Progenitor cell of endocrine pancreas (in vitro differentiated cells): ENCODE data around the gene MOV10L1. TPM values are rescaled to one million over a fixed set of nuclear protein-coding genes. Genes with fewer than 3 reads are reported as not detected.

Source experiments
- DNase-seq: peaks from one replicate; pipeline ENCODE4 v3.0.0; 2021; ENCODE audit warnings: low spot score; ENCODE audit not compliant: unreplicated experiment
- H3K27ac Mint-ChIP-seq: 2 replicates; pipeline ENCODE4 v1.8.0; 2021; ENCODE audit warnings: mild to moderate bottlenecking, moderate library complexity, mixed read lengths
- H3K27me3 Mint-ChIP-seq: 2 replicates; pipeline ENCODE4 v1.8.0; 2021; ENCODE audit warnings: mixed read lengths
- H3K36me3 Mint-ChIP-seq: 2 replicates; pipeline ENCODE4 v1.8.0; 2022; ENCODE audit warnings: mixed read lengths; ENCODE audit not compliant: insufficient read depth
- H3K4me1 Mint-ChIP-seq: 2 replicates; pipeline ENCODE4 v1.8.0; 2021; ENCODE audit warnings: low read depth, mixed read lengths
- H3K4me3 Mint-ChIP-seq: 2 replicates; pipeline ENCODE4 v1.8.0; 2021; ENCODE audit warnings: low read depth, mild to moderate bottlenecking, moderate library complexity, mixed read lengths
- H3K9me3 Mint-ChIP-seq: 2 replicates; pipeline ENCODE4 v1.8.0; 2021; ENCODE audit warnings: low read depth, mixed read lengths
- CTCF ChIP-seq: fragments of 200-600 bp; sonication (generic); IDR thresholded peaks from one replicate; pipeline ENCODE4 v1.5.0; 2021; ENCODE audit warnings: antibody characterized with exemption, mild to moderate bottlenecking; ENCODE audit not compliant: unreplicated experiment
- total RNA-seq: library from RNA; stranded (reverse); gene quantifications from 2 replicates; pipeline ENCODE4 v1.2.1, GENCODE V29; 2021

The MOV10L1 gene
- total RNA-seq, 1 donor from 2014 or later, result 0.22 TPM

- no peaks in the 10 kb centered on the region for H3K4me1 Mint-ChIP-seq
Measured at GRCh38 chr22:50105208-50106100, 15.6 kb downstream of the MOV10L1 start.

DNA sequence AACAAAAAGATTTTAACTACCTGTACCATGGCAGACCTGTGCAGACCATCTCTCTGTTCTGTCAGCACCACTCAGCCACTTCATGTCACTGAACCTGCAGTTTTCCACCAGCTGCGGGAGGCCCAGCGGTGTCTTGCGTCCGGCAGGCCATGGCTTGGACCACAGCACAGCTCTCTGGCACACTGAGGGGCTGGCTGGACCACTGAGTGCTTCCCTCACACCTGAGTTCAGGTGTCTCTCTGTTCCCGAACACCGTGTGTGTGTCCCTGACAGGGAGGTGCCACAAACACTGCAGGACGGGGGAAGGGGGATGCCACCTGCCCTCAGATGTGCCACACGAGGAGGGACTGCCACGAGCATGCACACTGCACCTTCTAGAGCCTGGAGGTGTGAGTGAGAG lies 17.7 kb downstream of the MOV10L1 start:
- Mint-ChIP-seq H3K27ac (no peak overlapping the region), H3K27me3 (peaks cover 5% of the 10 kb centered on the region), H3K9me3 (no peaks in the 10 kb centered on the region), H3K36me3 (no peaks in the 10 kb centered on the region), H3K4me3 (no peak overlapping the region), H3K4me1 (no peaks in the 10 kb centered on the region)
- no peak for TF ChIP-seq CTCF
- no peak for DNase-seq

More at GRCh38 chr22:50105208-50106100, 15.6 kb downstream of the MOV10L1 start:
- Mint-ChIP-seq H3K9me3 (no peaks in the 10 kb centered on the region), H3K36me3 (no peaks in the 10 kb centered on the region), H3K27ac (no peak overlapping the region), H3K27me3 (peaks cover 6% of the 10 kb centered on the region), H3K4me3 (no peak overlapping the region)
- no peak for TF ChIP-seq CTCF
- no peak for DNase-seq

DNA sequence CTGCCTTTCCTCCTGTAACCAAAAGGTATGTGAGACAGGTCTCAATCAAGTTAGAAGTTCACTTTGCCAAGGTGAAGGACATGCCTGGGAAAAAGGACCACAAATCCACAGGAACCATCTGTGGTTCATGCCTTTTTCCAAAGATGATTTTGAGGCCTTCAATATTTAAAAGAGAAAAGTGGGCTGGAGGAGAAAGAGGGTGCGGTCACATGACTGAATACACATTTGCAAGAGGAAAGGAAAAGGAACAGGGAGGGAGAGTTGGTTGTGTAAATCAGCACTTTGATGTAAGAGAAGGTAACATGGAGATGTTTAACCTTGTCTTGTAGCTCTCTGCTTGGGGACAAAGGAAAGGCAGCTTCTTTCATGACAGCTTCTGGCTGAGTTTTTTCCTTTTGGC lies 21.2 kb downstream of the MOV10L1 start:
- H3K27ac Mint-ChIP-seq, result no peak overlapping the region
- no peak for TF ChIP-seq CTCF
- no peak for DNase-seq

GRCh38 chr22:50112151-50113118 lies 22.6 kb downstream of the MOV10L1 start:
- Mint-ChIP-seq H3K36me3 (no peaks in the 10 kb centered on the region), H3K4me3 (no peak overlapping the region), H3K4me1 (no peaks in the 10 kb centered on the region), H3K27me3 (peaks cover 22% of the 10 kb centered on the region), H3K9me3 (no peaks in the 10 kb centered on the region), H3K27ac (no peak overlapping the region)
- no peak for DNase-seq
- no peak for TF ChIP-seq CTCF

More for the DNA sequence above, 21.2 kb downstream of the MOV10L1 start:
- Mint-ChIP-seq H3K27me3 (peaks cover 22% of the 10 kb centered on the region), H3K9me3 (no peaks in the 10 kb centered on the region), H3K4me1 (no peaks in the 10 kb centered on the region), H3K36me3 (no peaks in the 10 kb centered on the region), H3K4me3 (no peak overlapping the region)
